HG03558 (cell line): ENCODE measurements around the gene YY2.
A peak's percentile ranks its signal among the peaks of the same experiment; 100 is the strongest.
"Not testable (repeated sequence)": the region's sequence is repeated elsewhere in the genome, so short reads cannot be mapped to it uniquely, and the experiment has no call there.

Source experiments
- ATAC-seq: cut with Tn5 transposase; IDR thresholded peaks from one replicate; pipeline ENCODE4 v1.9.1; 2021; ENCODE audit warnings: moderate number of reproducible peaks; ENCODE audit not compliant: unreplicated experiment; ENCODE audit errors: extremely low read depth

YY2 gene

DNA sequence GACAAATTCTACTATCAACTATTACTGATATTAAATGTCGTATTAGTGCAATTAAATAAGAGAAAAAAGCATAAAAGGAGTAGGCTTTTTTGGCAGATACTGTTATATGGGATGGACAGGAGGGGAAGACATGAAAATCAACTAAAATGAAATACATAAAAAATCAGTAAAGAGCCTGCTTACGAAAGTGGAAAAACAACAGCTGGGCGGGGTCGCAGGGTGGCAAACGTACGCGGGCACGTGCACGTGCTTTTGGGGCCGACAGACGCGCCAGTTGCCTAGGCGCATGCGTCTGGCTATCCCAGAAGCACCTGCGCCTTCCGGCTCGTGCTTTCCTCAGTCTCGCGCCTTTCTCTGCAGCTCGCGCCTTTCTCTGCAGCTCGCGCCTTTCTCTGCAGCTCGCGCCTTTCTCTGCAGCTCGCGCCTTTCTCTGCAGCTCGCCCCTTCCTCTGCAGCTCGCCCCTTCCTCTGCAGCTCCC lies at the start of gene YY2:
Gene YY2, plus strand, starts transcription at position 51 of the 479 bp plus-strand sequence. CDS start 498 bp downstream, outside the sequence.
- no peak for ATAC-seq

DNA sequence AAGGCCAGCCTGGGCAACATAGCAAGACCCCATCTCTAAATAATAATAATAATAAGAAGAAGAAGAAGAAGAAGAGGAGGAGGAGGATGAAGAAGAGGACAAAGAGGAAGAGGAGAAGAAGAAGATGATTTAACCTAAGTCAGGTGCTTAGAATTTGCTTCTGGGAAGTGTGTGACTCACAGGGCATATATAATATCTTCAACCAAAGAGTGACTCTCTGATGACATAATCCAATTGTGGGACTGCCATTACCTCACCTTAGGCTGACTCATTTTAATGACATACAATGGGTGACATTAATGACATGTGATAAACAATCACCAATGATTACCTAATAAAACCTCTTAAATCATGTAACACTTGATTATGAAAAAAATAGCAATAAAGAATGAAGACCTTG lies 49.1 kb upstream of the YY2 start:
- no peak for ATAC-seq

DNA sequence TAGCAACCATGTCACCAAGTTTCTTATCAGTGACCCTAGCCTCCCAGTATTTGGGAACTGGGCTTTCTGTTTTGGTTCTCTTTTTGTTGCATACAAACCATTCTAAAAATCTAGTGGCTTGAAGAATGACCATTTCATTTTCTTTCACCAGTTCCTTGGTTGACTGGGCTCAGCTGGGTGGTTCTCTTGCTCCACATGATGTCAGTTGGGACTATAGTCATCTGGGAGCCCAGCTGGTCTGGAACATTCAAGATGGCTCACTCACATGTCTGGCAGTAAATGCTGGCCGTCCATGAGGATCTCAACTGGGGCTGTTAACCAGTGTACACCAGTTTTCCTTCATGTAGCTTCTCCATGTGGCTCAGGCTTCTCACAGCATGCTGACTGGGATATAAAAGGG lies 44.0 kb upstream of the YY2 start:
- ATAC-seq, result no peak

DNA sequence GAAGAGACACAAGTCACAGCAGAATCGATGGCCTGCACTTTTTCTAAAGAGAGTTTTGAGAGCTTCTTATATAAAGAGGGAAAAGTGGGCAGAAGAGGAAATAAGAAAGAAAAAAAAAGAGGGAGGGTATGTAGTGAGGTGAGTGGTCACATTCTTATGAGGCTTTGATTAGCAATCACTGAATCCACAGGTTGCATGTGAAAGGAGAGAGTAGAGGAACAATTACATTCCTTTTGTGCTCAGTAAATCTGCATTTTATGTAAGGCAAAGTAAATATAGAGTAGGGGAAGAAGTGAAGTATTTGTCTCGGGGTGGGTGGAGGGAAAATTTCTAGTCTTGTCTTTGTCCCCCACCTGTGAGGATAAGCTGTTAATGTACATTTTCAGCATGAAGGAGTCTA lies 43.2 kb upstream of the YY2 start:
- no peak for ATAC-seq

DNA sequence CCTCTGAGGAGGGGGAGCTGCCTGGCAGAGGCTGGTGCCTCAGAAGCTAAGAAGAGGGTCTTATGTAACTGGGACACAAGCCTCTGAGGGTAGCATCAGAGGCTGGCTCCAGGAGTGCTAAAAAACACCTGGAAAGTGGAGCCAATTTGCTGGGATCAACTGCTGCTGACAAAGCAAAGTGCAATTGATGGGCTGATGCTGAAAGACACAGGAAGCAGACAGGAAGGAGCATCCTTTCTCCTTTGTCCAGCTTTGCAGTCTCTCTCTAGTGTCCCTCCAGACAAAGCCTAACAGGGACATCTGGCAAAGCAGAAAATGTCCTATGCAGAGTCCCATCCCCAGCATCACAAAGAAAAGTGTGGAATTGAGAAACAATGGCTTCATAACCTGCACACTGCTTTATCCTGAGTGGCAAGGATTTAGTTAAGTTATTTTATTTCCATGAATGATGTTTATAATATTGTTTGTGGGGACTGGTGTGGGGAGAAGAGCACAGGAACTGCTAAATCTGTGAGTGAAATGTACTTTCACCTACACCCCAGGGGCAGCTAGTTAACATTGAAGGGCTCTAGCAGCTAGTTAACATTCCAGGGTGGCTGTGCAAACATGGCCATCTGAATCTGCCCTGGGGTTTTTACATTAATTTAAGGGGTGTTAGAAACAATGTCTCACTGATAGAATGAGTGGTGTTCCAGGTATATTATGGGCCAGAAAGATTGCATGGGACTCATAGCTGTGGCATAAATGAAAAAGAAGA lies 42.0 kb upstream of the YY2 start:
- ATAC-seq, result no peak

DNA sequence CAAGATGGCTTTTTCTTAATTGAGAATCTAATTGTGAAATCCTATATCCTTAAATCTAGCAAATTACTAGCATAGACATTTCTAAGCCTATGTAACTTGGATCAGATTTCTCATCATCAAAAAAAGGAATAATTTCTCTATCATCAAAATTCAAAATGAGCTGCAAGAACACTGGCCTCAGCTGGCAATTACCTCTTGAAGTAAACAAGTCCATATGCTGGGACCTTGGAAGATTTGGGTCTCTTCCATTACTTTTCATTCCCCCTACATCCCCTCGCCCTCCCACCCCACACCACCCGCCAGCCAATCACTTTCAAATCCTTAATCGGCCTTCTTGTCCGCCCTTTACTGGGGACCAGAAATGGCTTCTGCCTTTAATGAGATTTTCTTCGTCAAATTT lies 39.7 kb upstream of the YY2 start:
- ATAC-seq, result no peak

DNA sequence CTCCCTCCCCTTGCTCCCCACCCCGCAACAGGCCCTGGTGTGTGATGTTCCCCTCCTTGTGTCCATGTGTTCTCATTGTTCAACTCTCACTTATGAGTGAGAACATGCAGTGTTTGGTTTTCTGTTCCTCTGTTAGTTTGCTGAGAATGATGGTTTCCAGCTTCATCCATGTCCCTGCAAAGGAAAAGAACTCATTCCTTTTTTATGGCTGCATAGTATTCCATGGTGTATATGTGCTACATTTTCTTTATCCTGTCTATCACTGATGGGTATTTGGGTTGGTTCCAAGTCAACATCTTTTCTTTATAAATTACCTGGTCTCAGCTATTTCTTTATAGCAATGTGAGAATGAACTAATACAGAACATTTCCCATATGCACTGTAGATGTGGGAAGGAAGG lies 35.6 kb upstream of the YY2 start:
- not testable (repeated sequence) for ATAC-seq

DNA sequence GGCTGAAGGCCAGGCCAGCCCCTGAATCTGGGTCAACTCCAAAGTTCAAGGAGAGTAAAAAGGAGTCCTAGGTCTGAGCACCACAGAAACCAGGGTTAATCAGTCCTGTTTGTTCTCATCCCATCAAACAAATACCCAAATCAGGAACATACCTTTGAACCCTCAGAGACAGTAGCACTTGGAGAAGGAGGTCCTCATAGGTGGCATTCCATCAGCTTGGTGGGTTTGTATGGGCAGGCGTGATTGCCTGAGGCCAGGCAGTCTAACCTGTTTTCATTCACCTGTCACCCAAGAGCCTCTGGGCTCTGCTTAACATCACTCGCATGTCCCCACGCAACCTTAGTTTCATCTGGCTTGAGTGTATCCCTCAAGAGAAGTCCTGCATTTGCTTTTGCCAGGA lies 33.9 kb upstream of the YY2 start:
- no peak for ATAC-seq

DNA sequence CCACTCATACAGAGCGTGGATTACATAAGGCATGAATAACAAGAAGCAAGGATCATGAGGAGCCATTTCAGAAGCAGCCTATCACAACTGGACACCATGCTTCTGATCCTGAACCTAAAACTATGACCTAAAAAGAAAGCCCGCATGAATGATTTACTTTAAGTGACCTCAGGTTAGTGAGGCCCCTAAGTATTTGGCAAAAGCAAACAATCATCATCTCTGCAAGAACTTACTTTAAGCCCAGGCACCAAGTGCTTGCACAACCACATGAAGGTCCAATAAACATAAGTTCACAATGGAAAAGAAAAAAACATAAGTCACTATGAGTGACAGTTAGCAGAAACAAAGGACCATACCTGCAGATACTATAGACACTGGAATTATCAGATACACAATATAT lies 24.3 kb upstream of the YY2 start:
- no peak for ATAC-seq

DNA sequence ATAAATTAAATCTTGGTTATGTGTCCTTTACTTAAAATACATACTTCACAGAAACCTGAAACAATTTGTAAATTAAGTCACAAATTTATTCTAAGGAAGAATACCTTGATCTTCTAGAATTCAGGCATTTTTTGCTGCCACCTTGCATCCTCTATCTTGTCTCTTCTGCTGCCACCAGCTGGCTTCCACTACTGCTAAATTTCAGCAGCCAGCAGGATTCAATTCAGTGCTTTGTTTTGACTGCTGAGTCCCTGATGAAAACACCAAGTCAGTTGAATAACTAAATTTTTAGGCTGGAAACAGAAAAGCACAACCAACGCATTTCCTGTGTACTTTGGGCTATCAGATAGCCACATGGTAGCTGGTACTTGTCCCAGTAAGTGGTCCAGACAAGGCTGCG lies 18.7 kb upstream of the YY2 start:
- no peak for ATAC-seq

DNA sequence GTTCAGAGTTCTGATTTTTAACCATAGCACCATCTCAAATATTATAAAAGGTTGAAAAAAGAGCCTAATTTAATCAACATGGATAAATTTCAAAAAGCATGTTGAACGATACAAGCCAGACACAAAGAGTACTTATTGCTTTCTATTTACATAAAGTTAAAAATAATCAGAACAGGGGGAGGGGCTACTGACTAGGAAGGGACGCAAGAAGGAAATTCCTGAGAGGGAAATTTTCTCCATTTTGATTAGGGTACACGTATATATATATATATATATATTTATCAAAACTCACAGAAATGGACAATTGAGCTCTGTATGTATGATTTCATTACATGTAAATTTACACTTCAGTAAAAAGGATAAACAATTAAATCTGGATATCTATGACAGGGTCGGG lies 16.9 kb upstream of the YY2 start:
- ATAC-seq, result no peak

DNA sequence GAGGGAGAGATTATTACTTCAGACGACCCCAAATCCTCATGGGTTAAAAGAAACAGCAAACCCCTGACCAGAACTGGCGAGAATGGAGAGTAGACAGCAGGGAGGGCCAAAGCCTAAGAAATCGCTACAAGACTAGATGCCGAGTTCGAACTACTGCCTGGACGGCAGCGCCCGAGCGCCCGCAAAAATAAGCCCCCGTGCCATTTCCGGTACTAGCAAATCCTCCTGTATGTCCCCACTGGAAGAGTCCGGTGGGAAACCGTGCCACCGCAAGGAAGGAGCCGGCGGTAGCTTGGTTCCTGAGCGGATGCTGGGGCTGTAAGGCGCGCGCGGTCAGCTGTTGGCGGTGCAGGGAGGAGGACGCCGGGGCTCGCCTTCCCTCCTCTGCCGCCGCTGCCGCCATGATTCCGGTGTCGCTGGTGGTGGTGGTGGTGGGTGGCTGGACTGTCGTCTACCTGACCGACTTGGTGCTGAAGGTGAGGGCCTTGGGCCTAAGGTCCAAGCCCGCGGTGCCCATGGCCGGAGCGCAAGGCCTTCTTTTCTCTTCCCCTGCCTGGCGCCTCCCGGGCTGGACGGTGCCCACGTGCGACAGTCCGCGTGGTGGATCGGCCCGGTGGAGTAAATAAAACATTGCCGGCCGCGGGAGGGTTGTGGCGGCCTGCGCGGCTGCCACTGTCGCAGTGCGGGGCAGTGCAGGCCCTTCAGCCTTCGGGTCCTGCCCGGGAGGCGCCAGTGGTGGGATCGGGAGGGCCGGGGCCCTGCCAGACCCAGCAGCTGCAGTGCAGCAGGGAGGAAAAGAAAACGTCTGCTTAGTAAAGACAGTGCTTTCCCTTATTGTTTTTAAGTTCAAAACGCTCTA lies 16.2 kb upstream of the YY2 start, which contains the start of gene MBTPS2:
Gene MBTPS2, plus strand, starts transcription at position 284 of the 859 bp plus-strand sequence. Its CDS starts 118 bp downstream, at position 402.
- ATAC-seq, result peak; percentile 55

DNA sequence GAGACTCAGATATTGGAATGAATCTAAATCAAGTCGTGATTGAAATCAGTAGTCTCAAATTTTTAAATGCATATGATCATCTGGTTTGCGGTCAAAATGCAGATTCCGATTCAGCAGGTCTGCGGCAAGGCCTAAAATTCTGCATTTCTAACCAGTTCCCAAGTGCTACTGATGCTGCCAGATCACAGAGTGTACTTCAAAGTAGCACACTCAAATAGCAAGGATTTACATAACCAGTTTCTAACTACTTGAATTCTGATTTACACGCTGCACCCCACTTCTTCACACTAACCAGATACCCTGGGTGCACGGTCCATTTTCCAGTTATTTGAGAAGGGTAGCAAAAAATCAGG lies 15.6 kb upstream of the YY2 start:
- no peak for ATAC-seq

DNA sequence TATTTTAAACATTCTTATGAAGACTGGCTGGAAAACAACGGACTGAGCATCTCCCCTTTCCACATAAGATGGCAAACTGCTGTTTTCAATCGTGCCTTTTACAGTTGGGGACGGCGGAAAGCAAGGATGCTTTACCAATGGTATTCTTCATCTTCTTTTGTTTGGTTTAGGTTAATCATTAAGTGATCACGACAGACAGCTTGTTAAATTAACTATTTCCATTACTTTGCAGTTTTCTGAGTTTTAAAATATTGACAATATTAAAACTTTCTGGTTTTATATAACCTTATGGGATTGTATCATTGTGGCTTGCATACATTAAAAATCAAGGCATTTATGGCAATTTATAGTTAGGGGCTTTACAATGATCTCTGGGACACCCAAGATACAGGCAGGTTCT lies 12.6 kb upstream of the YY2 start:
- no peak for ATAC-seq

DNA sequence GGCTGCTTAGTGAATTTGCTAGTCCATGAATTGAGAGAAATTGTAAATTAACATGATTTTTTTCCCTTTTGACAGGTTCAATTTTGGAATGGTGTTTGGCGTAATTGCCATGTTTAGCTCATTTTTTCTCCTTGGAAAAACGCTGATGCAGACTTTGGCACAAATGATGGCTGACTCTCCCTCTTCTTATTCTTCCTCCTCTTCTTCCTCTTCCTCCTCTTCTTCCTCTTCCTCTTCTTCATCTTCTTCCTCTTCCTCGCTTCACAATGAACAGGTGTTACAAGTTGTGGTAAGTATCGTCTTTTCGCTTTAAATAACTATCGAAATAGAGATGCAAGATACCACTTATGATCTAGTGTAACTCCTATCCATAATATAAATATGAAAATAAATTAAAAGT lies 10.7 kb upstream of the YY2 start:
- ATAC-seq, result no peak

DNA sequence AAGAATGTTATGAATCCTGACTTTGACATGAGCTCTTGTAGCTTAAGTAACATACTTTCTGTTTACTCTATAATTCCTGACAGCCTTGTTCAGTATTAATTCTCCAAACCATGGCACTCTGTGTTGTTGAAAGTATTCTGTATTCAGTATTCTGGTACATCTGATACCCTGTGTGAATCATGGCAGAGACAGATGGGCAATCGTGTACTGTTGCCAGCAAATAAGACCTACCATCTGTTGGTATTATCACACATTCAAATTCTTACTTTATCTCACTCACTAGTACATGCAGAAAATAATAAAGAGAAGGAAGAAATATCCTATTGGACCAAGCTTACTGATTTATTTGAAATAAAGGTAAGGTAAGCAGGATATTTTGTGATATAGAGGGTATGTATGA lies 8.4 kb upstream of the YY2 start:
- no peak for ATAC-seq

DNA sequence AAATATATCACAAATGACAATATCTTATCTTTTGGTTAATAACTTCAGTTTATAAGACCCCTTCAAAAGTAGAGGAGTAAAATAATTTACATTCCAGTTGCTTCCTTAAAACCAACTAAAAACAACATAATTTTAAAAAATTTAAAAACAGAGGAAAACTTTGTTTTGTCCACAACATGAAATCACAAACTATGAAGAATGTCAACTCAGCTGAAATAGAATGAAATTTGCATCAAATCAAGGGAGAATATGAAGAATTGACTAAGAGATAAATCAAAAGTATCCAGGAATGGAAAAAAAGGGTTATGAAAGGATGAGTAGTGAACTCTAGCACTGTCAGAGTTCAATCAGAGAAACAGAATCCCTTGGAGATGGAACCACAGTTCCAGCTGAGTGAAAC lies 2.2 kb upstream of the YY2 start:
- no peak for ATAC-seq

DNA sequence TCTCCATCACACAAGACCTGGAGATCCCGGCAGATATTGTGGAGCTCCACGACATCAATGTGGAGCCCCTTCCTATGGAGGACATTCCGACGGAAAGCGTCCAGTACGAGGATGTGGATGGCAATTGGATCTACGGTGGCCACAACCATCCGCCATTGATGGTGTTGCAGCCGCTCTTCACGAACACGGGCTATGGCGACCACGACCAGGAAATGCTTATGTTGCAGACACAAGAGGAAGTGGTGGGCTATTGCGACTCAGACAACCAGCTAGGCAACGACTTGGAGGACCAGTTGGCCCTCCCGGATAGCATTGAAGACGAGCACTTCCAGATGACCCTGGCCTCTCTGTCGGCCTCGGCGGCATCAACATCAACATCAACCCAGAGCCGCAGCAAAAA lies 717 bp downstream of the YY2 start:
- ATAC-seq, result no peak

DNA sequence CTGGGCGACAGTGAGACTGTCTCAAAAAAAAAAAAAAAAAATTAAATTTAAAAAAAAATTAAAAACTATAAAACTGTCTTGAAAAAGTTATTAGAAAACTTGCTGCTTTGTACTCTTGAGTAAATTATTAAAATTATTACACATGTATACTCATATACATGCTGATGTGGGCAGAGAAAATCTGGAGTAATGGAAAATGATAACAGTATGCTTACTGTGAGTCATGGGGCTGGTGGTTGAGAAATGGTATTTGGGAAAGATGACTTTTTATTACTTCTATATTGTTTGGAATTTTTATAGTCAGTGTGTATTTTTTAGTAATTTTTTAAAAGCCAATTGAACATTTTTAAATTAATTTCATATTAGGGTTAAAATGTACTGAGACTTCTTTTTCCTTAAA lies 7.5 kb downstream of the YY2 start:
- ATAC-seq, result no peak

DNA sequence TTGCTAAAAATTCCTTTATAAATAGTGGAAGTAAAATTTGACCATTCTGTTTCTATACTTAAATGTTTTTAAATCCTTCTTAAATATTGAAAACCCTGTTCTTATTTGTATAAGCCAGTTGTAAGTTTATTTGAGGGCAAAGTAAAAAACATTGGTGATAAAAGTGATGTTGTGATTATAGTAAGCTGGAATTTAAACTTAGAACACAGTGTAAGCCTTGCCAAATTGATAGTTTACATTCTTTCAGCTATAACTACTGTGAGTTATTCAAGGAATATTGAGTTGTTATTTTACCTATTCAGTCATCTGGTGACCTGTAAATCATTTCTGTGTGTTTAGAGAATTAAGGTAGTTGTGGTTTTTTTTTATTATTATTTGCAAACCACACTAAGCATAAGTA lies 9.6 kb downstream of the YY2 start:
- ATAC-seq, result no peak

DNA sequence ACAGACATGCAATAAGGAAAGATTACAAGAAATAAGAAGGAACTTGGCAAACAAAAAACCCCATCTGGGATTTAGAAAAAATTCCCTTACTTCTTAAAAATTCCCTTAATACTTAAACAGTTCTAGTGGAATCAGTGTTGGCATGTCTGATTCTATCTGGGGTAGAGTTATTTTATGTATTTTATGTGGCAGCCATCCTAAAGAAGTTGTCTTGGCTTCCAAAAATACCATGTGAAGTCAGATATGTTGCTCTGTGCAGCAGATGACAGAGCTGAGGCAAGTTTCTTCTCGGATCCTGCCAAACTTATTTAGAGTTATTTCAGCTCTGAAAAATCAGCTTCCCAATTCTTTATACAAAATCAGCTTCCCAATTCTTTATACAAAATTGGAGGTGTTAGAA lies 14.7 kb downstream of the YY2 start:
- ATAC-seq, result no peak
